ENCODE data around the gene CYP27B1.
A peak's percentile ranks its signal among the peaks of the same experiment; 100 is the strongest.

CYP27B1 gene

DNA sequence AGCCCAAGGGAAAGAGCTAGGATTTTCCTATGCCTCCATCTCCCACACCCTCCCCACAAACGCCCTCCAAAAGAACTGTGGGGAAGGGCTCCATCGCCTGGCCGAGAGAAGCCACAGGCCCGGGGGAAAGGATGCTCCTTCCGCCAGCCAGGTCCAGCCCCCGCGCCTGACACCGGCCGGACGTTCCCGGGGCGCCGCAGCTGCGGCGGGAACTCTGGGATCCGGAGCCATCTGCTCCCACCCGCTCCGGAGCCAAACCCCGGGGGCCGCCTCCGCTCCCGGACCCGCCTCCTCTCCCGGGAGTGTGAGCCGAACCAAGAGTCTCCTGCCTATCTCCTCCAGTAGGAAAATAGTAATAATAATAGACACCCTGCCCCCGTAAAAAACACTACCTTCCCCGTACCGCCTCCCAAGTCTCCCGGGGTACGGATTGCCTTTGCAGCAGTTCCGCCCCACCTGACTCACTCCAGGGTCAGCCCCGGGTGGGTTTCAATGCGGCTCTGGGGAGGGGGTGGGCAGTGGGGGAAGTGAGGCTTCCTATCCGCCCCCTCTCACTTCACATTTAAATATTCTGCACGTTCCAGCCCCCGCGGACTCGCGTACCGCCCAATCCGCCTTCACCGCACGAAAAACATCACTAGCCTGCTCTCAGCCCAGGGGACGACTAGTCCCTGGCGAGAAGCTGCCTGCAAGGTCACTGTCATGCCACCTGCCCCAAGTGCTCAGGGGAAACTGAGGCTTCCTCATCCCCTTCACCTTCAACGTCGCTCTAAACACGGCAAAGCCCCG lies 30.7 kb downstream of the CYP27B1 start:
- no peak for DNase-seq (ENCODE audit: low read depth, low spot score)

- DNase-seq (ENCODE audit: low read depth, low spot score), result no peak
Measured at GRCh38 chr12:57735198-57735855, 31.6 kb downstream of the CYP27B1 start.

DNA sequence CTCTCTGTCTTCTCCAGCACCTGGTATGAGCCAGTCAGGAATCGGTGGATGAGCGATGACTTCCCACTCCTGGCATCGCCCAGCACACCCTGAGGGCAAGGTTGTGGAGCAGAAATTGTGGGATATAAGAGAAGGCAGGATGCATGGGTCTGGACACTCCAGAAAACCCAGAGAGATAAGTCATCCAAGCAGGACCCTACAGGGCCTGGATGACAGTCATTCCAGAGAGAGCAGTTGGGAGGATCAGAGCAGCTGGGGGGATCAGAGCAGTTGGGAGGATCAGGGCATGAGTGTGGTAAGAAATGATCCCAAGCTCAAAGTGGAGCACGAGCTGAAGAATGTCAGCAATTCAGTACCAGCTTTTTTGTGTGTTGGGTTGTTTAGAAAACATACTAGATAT lies 32.3 kb downstream of the CYP27B1 start:
- no peak for DNase-seq (ENCODE audit: low read depth, low spot score)

DNA sequence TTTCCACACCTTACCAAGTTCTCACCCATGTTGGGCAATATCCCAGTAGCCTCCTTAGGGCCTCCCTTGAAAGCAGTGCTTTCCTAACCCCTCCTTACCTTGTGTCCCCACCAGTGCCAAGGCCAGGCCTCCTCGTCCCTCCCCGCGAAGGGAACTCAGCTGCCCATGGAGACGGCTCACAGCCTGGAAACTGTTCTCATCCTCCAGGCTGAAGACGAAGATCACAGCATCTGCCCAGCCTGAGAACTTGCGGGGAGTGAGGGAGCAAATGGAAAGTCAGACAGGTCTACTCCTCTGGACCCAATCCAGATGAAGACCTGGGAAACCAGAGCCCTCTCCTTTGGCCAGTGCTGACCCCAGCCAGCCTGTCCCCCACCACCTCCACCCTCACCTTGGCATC lies 33.0 kb downstream of the CYP27B1 start:
- no peak for DNase-seq (ENCODE audit: low read depth, low spot score)

- DNase-seq (ENCODE audit: low read depth, low spot score), result no peak
Measured at GRCh38 chr12:57732726-57733593, 33.9 kb downstream of the CYP27B1 start.

GRCh38 chr12:57732270-57732669 lies 34.6 kb downstream of the CYP27B1 start:
- no peak for DNase-seq (ENCODE audit: low read depth, low spot score)

DNA sequence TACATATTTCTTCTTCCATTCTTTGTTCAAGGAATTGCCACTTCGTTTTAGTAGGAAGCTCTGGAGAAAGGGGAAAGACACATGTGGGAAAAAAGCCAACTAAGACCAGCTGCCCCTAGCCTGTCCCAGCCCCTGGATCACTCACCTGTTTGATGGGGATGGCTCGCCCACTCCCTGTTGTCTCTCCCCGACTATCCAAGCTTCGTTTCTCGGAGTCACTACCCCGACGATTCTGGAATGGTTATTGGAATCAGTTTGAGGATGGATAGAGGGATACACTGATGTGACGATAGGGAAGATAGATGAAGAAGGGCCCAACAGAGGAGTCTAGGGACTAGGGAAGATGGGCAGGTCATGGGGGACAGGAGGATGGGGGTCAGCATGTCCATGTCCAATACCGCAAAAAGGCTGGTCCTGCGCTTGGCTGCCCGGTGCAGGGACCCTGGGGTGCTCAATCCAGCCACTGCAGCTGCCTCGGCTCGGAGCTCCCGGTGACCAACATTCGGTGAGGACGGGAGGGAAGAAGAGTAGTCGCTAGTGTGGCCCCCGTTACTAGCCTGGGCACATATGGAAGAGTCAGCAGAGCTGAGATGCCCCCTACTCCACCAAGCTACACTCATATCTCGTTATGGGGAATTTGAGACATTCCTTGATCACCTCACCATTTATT lies 35.3 kb downstream of the CYP27B1 start:
- DNase-seq (ENCODE audit: low read depth, low spot score), result no peak

GRCh38 chr12:57730336-57731067 lies 36.4 kb downstream of the CYP27B1 start:
- no peak for DNase-seq (ENCODE audit: low read depth, low spot score)

DNA sequence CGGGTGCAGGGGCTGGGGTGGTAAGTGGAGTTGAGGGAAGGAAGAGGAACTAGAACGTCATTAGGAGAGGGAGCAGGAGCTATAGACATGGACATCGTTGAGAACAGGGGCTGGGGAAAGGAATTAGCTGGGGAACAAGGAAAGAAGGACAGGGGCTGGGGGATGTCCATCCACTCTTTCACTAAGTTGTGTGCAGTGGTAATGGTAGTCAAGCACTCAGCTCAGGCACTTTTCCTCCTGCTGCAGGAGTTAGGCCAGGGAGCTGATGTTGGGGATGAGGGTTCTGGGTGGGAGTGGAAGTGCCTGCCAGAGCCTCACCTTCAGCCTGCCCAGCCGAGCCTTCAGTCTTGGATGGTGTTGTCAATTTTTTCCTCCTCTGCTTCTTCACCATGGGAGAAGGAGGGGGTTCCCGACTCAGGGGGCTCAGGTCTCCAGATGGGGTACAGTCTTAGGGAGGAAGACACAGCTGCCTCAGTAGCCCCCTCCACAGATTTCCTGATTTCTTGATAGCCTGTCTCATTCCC lies 37.5 kb downstream of the CYP27B1 start:
- no peak for DNase-seq (ENCODE audit: low read depth, low spot score)

DNA sequence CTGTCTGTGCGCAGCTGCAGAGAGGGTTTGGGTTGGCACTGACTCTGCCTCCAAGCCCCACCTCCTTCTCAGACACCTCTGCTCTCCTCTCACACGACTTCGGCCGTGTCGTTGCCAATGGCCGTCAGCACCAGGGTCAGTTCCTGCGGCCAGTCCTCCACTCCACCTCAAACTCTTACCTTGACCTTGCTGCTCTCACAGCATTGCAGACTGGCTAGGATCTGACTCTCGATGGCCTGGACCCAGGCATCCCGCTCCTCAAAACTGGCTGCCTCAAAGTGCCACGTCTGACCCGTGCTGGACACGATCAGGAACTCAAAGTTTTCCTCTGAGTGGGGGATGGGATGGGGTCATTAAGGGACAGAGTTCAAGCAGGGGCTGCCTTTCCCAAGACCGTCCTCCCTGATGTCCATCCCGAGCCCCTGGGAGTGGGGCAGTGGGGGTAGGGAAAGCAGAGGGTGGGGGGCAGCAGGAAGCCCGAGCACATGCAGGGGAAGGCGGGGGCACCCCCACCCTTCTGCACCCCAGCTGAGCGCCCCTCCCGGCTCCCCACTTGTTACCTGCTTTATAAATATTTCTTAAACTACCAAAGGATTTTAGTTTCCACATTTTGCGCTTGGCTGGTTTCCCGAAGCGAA lies 39.0 kb downstream of the CYP27B1 start:
- peak; percentile 59 for DNase-seq (ENCODE audit: low read depth, low spot score)

DNA sequence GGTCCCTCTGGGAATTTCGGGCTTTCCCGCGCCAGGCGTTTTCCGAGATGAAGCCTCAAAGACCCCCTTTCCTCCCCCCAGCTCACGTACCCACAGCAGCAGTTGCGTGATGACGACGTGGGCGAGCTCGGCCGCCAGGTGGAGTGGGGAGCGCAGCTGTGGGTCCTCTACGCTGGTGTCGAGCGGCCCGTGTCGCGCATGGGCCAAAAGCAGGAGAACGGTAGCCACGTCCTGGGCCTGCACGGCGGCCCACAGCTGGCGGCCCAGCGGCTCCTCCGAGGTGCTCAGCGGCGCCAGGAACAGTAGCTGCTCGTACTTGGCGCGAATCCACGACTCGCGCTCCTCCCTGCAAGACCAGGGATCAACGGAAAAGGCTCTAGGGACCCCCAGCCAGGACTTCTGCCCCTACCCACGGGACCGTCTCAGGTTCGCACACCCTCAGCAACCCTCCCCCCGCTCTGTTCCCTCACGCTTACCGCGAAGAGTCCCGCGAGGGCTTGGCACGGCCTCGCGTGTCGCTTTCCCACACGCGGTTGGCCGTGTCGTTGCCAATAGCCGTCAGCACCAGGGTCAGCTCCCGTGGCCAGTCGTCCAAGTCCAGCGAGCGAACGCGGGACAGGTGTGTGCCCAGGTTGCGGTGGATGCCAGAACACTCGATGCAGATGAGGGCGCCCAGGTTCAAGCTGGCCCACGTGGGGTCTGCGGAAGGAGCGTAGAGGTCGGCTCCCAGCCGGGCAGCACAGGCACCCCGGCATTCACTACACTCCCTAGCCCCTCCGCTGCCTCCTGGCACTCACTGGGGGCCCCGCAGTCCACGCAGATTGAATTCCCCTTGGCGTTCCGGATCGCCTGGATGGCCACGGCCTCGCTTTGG lies 39.8 kb downstream of the CYP27B1 start:
- no peak for DNase-seq (ENCODE audit: low read depth, low spot score)

DNA sequence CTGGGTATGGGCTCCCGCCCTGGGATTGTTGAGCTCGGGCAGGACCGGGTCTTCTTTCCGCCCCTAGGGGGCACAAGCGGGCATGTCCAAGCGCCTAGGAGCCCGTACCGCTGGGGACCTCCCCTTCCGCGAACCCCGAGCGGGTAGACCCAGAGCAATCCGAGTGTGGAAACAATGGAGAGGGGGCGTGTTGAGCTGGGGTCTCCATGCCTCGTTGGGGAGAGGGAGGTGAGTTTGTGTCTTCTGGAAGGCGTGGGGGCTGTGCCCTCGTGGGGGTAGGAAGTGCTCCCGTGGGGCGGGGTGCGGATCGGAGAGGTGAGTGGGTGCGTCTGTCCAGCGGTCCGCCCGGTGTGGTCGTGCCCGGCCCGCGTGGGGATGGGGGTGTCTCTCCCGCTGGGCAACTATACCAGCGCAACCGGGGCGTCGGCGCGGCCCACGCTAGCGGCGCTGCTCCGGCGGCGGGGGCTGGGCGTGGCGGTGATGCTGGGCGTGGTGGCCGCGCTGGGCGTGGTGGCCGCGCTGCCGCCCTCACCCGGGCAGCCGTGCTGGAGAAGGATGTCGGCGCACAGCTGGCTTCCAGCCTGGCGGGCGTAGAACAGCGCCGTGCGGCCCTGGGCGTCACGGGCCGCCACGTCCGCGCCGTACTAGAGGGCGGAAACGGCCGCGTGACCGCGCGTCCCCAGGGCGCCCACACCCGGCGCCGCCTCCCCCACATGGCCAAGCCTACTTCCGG lies 40.6 kb downstream of the CYP27B1 start:
- DNase-seq (ENCODE audit: low read depth, low spot score), result peak; percentile 70

DNA sequence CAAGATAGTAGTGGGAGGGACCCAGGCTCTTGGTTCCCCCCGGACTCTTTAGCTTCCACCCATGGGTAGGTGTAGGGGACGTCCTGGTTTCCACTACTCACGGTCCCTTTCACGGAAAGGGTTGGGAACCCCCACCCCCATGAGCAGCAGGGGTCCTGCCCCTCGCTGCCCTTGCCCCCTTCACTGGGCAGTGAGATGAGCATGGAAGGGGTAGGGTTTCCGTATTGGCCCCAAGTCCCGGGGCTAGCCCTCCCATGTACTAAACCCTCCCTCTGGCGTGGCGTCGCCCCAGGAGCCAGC lies 41.1 kb downstream of the CYP27B1 start:
- no peak for DNase-seq (ENCODE audit: low read depth, low spot score)

DNA sequence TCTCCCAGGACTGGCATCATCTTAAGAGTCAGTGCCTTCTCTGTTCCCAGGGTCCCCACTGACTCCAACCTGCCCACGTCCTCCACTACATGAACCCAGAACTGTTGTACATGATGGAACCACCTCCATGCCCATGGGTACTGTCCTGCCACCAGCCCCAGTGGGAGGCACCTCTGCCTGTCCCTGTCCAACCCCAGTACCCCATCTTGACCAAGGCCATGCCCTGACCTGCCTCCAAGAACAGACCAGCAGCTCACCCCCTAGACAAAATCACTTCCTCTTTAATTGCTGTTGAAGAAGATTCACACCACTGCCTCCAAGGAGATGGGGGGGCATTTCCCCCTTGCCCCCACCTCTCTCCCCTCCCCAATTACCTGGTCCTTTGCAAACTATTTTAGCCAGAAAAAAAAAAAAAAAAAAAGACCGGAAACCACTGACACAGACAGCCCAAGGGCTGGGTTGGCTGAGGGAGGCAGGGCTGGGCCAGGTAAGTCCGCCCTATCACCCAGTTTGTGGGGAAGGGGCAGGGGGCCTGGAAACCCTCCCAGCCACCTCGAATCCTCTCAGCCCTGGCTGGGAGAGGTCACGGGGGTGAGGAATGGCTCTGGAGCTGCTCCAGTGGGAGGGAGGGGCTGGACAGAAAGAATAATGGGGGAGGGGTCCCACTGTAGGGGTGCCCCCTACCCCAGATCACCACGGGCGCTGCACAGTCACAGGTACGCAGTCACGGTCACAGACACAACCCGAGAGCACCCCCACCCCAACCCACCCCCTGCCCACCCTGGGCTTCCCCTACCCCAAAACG lies 41.7 kb downstream of the CYP27B1 start:
- DNase-seq (ENCODE audit: low read depth, low spot score), result no peak

GRCh38 chr12:57724003-57724935 lies 42.6 kb downstream of the CYP27B1 start:
- no peak for DNase-seq (ENCODE audit: low read depth, low spot score)

DNA sequence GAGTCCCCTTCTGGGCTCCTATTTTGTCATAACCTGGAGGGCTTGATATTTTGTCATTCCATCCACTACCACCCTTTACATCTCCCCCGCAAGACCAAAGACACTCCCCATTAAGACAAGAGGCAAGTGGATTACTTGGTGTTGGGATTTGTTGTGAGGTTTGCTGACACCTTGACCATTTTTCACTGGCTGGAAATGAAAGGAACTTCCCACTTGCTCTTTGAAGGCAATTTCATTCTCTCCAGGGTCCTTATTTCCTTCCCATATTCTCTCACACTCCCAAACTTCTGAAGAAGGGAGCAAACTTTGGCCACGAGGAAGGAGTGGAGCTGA lies 43.3 kb downstream of the CYP27B1 start:
- DNase-seq (ENCODE audit: low read depth, low spot score), result no peak
